Measurements from ENCODE around the gene NDUFAF5. TPM values are rescaled to one million over a fixed set of nuclear protein-coding genes. Genes with fewer than 3 reads are reported as not detected.

Gene NDUFAF5
- total RNA-seq, 1 experiment from 2014 or later = 40.2 TPM

GRCh38 chr20:13771853-13772453 lies 12.9 kb upstream of the NDUFAF5 start:
- H3K36me3 Mint-ChIP-seq (ENCODE audit: insufficient read depth in 1 of 3, low read depth in 3 of 3) = peaks cover 59 to 87% (median 80%) of the 10 kb centered on the region in 3 experiments

More at GRCh38 chr20:13771853-13772453, 12.9 kb upstream of the NDUFAF5 start:
- H2AFZ ChIP-seq (ENCODE audit: low read length) = no peak overlapping the region
- WGBS (ENCODE audit: extremely low coverage, insufficient read length, low lambda C conversion rate) = no CpG with 5 or more reads among the region's 4 CpGs
- no peak overlapping the region for H3K4me2 ChIP-seq (ENCODE audit: insufficient read depth, insufficient read length, low read length)
- no peak overlapping the region for H4K5ac ChIP-seq (ENCODE audit: insufficient read length, low read depth, low read length)
- H3K79me1 ChIP-seq (ENCODE audit: insufficient read depth, low read depth, low read length, poor library complexity, severe bottlenecking) = no peaks in the 10 kb centered on the region
- H3K23ac ChIP-seq (ENCODE audit: insufficient read length, low read depth, low read length) = no peak overlapping the region
- no peak overlapping the region for H4K8ac ChIP-seq (replicated peaks; ENCODE audit: insufficient read length, low read depth, low read length)
- no peak overlapping the region for H2BK20ac ChIP-seq (ENCODE audit: low read depth, low read length, poor library complexity, severe bottlenecking)
- no peak overlapping the region for H3K56ac ChIP-seq (ENCODE audit: insufficient read length, low read depth, low read length)
- H3T11ph ChIP-seq (ENCODE audit: low read length) = no peak overlapping the region
- H3K27me3 ChIP-seq (ENCODE audit: insufficient read depth, low read length) = no peaks in the 10 kb centered on the region
- no peaks in the 10 kb centered on the region for H4K20me1 ChIP-seq (ENCODE audit: control insufficient read depth, insufficient read depth, insufficient read length)
- H3K23me2 ChIP-seq (ENCODE audit: insufficient read length, low read depth, low read length, poor library complexity, severe bottlenecking) = no peaks in the 10 kb centered on the region
- peak; percentile 69 for TF ChIP-seq CTCF (conservative IDR thresholded peaks at IDR 0.05)
- no peaks in the 10 kb centered on the region for H3K79me2 ChIP-seq (ENCODE audit: insufficient read depth, low read length)
- no peak overlapping the region for H4K91ac ChIP-seq (ENCODE audit: insufficient read length, low read depth, low read length)
- no peak overlapping the region for H2BK12ac ChIP-seq (ENCODE audit: insufficient read length, low read depth, low read length)
- Mint-ChIP-seq H3K4me1 (no peaks in the 10 kb centered on the region), H3K27me3 (ENCODE audit: low read depth) (no peaks in the 10 kb centered on the region), H3K9me3 (peaks cover 3 to 8% of the 10 kb centered on the region in 2 experiments; a peak in 4 of 5 replicates), H3K27ac (no peak overlapping the region), H3K4me3 (no peak overlapping the region)
- H2AK5ac ChIP-seq (ENCODE audit: insufficient read length, low read length) = no peak overlapping the region
- no peak overlapping the region for H3K27ac ChIP-seq (ENCODE audit: insufficient read length, low read depth, low read length)
- no peaks in the 10 kb centered on the region for H3K4me1 ChIP-seq (ENCODE audit: insufficient read depth, low read length)
- H3K18ac ChIP-seq (ENCODE audit: insufficient read length, low read depth, low read length) = no peak overlapping the region
- no peak overlapping the region for H3K14ac ChIP-seq (ENCODE audit: insufficient read depth, low read length)
- H3K4ac ChIP-seq (ENCODE audit: low read depth, low read length) = no peak overlapping the region
- no peaks in the 10 kb centered on the region for H3K9me3 ChIP-seq (ENCODE audit: control insufficient read depth, low read depth, low read length)
- no peak overlapping the region for H2BK5ac ChIP-seq (ENCODE audit: insufficient read length, low read length)
- no peak overlapping the region for H3K9ac ChIP-seq (ENCODE audit: extremely low read depth, insufficient read length, low read length)
- no peak overlapping the region for H2BK15ac ChIP-seq (ENCODE audit: low read depth, low read length)
- no peak for DNase-seq
- no peak overlapping the region for H2BK120ac ChIP-seq (ENCODE audit: low read depth, low read length, poor library complexity, severe bottlenecking)

Measured in H9 (cell line).